Heart left ventricle (tissue), 16 donors: ENCODE measurements around the gene DNASE1L1. TPM values are rescaled to one million over a fixed set of nuclear protein-coding genes. Genes with fewer than 3 reads are reported as not detected.
A peak's percentile ranks its signal among the peaks of the same experiment; 100 is the strongest.

ENCODE experiments used
- ATAC-seq, 4 donors: fragments of 200-7000 bp; cut with Tn5 transposase; one replicate each; pipeline ENCODE4 v1.9.1; 2020 to 2022; ENCODE audit warnings: moderate library complexity in 4 of 4, mild to moderate bottlenecking in 3 of 4, moderate number of reproducible peaks in 1 of 4
- DNase-seq, 5 donors: peaks; one replicate each; pipeline ENCODE4 v3.0.0-alpha.2; 2020
- H3K27ac ChIP-seq, 12 donors: fragments of 200-600 bp; sonication (generic) in 4 of 12; one replicate each; pipeline versions ENCODE4 v1.5.0 to v1.8.0; 2016 to 2022; ENCODE audit warnings: mild to moderate bottlenecking in 2 of 12
- H3K27me3 ChIP-seq, 9 donors: fragments of 200-600 bp; sonication (generic) in 2 of 9; one replicate each; pipeline versions ENCODE4 v1.5.1 to v1.8.0; 2016 to 2022; ENCODE audit warnings: mild to moderate bottlenecking in 3 of 9
- H3K36me3 ChIP-seq, 9 donors: fragments of 200-600 bp; sonication (generic) in 2 of 9; one replicate each; pipeline versions ENCODE4 v1.5.0 to v1.8.0; 2018 to 2022; ENCODE audit warnings: mild to moderate bottlenecking in 2 of 9
- H3K4me1 ChIP-seq, 12 donors: fragments of 200-600 bp; sonication (generic) in 4 of 12; one replicate each; pipeline versions ENCODE4 v1.5.0 to v1.8.0; 2016 to 2022; ENCODE audit warnings: mild to moderate bottlenecking in 3 of 12
- H3K4me3 ChIP-seq, 12 donors: fragments of 200-600 bp; sonication (generic) in 4 of 12; one replicate each; pipeline versions ENCODE4 v1.5.0 to v1.8.0; 2017 to 2022; ENCODE audit warnings: mild to moderate bottlenecking in 9 of 12, moderate library complexity in 4 of 12
- H3K9me3 ChIP-seq, 12 donors: fragments of 200-600 bp; sonication (generic) in 4 of 12; one replicate each; pipeline versions ENCODE4 v1.5.0 to v1.8.0; 2016 to 2022; ENCODE audit warnings: mild to moderate bottlenecking in 1 of 12
- CTCF ChIP-seq, 12 donors: fragments of 200-600 bp; sonication (generic) in 4 of 12; IDR thresholded peaks; one replicate each; pipeline versions ENCODE4 v1.5.0 to v1.8.0; 2018 to 2022; ENCODE audit warnings: antibody characterized with exemption in 12 of 12, mild to moderate bottlenecking in 5 of 12
- POLR2A ChIP-seq, 2 donors: fragments of 450-650 bp; IDR thresholded peaks; one replicate each; pipeline ENCODE4 v1.6.1; 2017; ENCODE audit warnings: antibody characterized with exemption in 2 of 2, mild to moderate bottlenecking in 2 of 2, moderate library complexity in 2 of 2
- WGBS, 4 donors: extraction: QIAGEN DNeasy Blood & Tissue Kit in 2 of 4; methylation state at CpG; one replicate each; pipeline versions ENCODE4 v1.1.5 to v1.1.7; 2013 to 2018; 5-methylcytosine and 5-hydroxymethylcytosine counted together
- intact Hi-C, 10 donors: fragments of 100-400 bp; cut with DNase I; formaldehyde crosslinking; loops; one replicate each; pipeline versions ENCODE4 v1.11.1 to v1.14.2; 2022
- microRNA-seq, 4 donors: library from miRNA; unstranded; fragments of <30 nt; microRNA quantifications; one replicate each; pipeline versions ENCODE4 to v1.2.0, GENCODE V29; 2017 to 2020
- polyA plus RNA-seq, 2 donors: library from polyadenylated mRNA; stranded (reverse); fragments of 200-250 nt; gene quantifications; one replicate each; pipeline ENCODE4 v1.2.3, GENCODE V29; 2013
- total RNA-seq, 9 donors: library from RNA; depleted of rRNA in 2 of 9; stranded (reverse); fragments of >200 nt in 2 of 9; fragmentation: NEBNext Ultra II Directional in 3 of 9; extraction: Animal tissue kit (Norgen Biotek cat#: 25700) in 3 of 9; gene quantifications; one replicate each; pipeline versions ENCODE4 v1.1.0 to v1.2.4, GENCODE V29; 2016 to 2023
- donor health status: ischemic (EF 13 %, LVEDD 7.1; RV severe dilation, severe dysfunction).
- donor health status: healthy with polysubstance abuse.
- donor health status: DM: no; HTN: yes; CAD: no.
- donor health status: DM: no; HTN: no; CAD: no.
- donor health status: ischemic (EF 25% LVEDD 6.9; RV normal size, moderate dysfunction).
- donor health status: ischemic (EF 25% LVEDD 5.7; RV mildly dilated, moderate dysfunction).
- donor health status: healthy.
- donor health status: DM: yes; HTN: yes; CAD: no.
- donor health status: ischemic (EF 35%, LVEDD 5.7; RV mildly dilated, moderate dysfunction).
- donor health status: nonischemic (EF 11% LVEDD 7.7; RV severe dilation, severe dysfunction).
- donor health status: DM: yes; HTN: yes; CAD: no.
- donor health status: PGD.
- donor health status: ischemic (EF 29% LVEDD 5.4; RV normal size, mild dysfunction).
- donor health status: nonischemic (EF 23%, LVEDD 6.1; RV moderate dilation, normal function).

Gene DNASE1L1
- total and polyA plus RNA-seq, 11 donors, result 26.7 to 117 (median 43.8) TPM

- no peak for ATAC-seq
- Histone ChIP-seq H3K4me1 (peaks cover 0 to 19% (median 0%) of the 10 kb centered on the region in 12 donors), H3K9me3 (no peaks in the 10 kb centered on the region), H3K27me3 (no peaks in the 10 kb centered on the region), H3K4me3 (no peak overlapping the region), H3K27ac (peak overlapping the region in 3 of 12 donors; percentile 9 to 76 (median 68)), H3K36me3 (peaks cover 0 to 90% (median 83%) of the 10 kb centered on the region in 9 donors)
- 66 to 79% (median 67%) methylated on average over 6 to 14 of the region's 14 CpGs for WGBS, 4 donors
- no peak for DNase-seq
- TF ChIP-seq CTCF (IDR thresholded peaks at IDR 0.05) (no peak), POLR2A (IDR thresholded peaks at IDR 0.05) (no peak)
- intact Hi-C loops, result no loop called here
Observed at GRCh38 chrX:154352012-154352401, 57.0 kb downstream of the DNASE1L1 start.

Small RNA genes within 50 kb of the gene (microRNA-seq; reads per million reads assigned to microRNA genes)
- 0 to 4.6 (median 0.41) reads per million in 4 donors for gene MIR6858

Other genes starting within 250 kb of the DNASE1L1 start
- gene OPN1MW, start 226.7 kb downstream of the DNASE1L1 start, total RNA-seq, result not detected
- gene OPN1MW, start 226.7 kb downstream of the DNASE1L1 start, polyA plus RNA-seq, result not detected
- not detected for gene OPN1MW2, start 189.5 kb downstream of the DNASE1L1 start, total RNA-seq
- not detected for gene OPN1MW2, start 189.5 kb downstream of the DNASE1L1 start, polyA plus RNA-seq
- not detected for gene OPN1MW3, start 151.7 kb downstream of the DNASE1L1 start, total RNA-seq
- gene OPN1MW3, start 151.7 kb downstream of the DNASE1L1 start, polyA plus RNA-seq, result not detected
- gene TEX28, start 114.1 kb downstream of the DNASE1L1 start, total RNA-seq, result not detected
- not detected for gene TEX28, start 114.1 kb downstream of the DNASE1L1 start, polyA plus RNA-seq
- gene TKTL1, start 113.5 kb downstream of the DNASE1L1 start, total RNA-seq, result 10 to 100 TPM in 2 of 9 donors, 1 to 10 TPM in 7; 2.0 to 13.4 (median 7.7) TPM
- 10 to 100 TPM in 1 of 2 donors, 1 to 10 TPM in 1; 2.9 to 10.2 TPM for gene TKTL1, start 113.5 kb downstream of the DNASE1L1 start, polyA plus RNA-seq
- 100 to 1,000 TPM; 155 to 465 (median 234) TPM for gene FLNA, start 34.6 kb downstream of the DNASE1L1 start, total RNA-seq
- gene FLNA, start 34.6 kb downstream of the DNASE1L1 start, polyA plus RNA-seq, result 100 to 1,000 TPM; 226 to 274 TPM
- 10 to 100 TPM; 37.6 to 76.8 (median 52.8) TPM for gene EMD, start 30.0 kb downstream of the DNASE1L1 start, total RNA-seq
- 100 to 1,000 TPM in 1 of 2 donors, 10 to 100 TPM in 1; 71.9 to 152 TPM for gene EMD, start 30.0 kb downstream of the DNASE1L1 start, polyA plus RNA-seq
- 1,000 to 10,000 TPM; 1,381 to 3,072 (median 2,052) TPM for gene RPL10, start 10.9 kb downstream of the DNASE1L1 start, total RNA-seq
- 1,000 to 10,000 TPM; 2,362 to 5,995 TPM for gene RPL10, start 10.9 kb downstream of the DNASE1L1 start, polyA plus RNA-seq
- 10 to 100 TPM; 29.1 to 38.6 (median 34.5) TPM for gene TAFAZZIN, start 2.3 kb upstream of the DNASE1L1 start, total RNA-seq
- 10 to 100 TPM; 27.2 to 51.1 TPM for gene TAFAZZIN, start 2.3 kb upstream of the DNASE1L1 start, polyA plus RNA-seq
- 100 to 1,000 TPM in 2 of 9 donors, 10 to 100 TPM in 7; 67.7 to 127 (median 84.2) TPM for gene ATP6AP1, start 19.4 kb upstream of the DNASE1L1 start, total RNA-seq
- 100 to 1,000 TPM in 1 of 2 donors, 10 to 100 TPM in 1; 33.8 to 111 TPM for gene ATP6AP1, start 19.4 kb upstream of the DNASE1L1 start, polyA plus RNA-seq
- gene GDI1, start 27.9 kb upstream of the DNASE1L1 start, total RNA-seq, result 100 to 1,000 TPM in 2 of 9 donors, 10 to 100 TPM in 7; 73.6 to 105 (median 92.2) TPM
- gene GDI1, start 27.9 kb upstream of the DNASE1L1 start, polyA plus RNA-seq, result 100 to 1,000 TPM in 1 of 2 donors, 10 to 100 TPM in 1; 77.1 to 152 TPM
- gene FAM50A, start 34.9 kb upstream of the DNASE1L1 start, total RNA-seq, result 10 to 100 TPM; 27.7 to 65.1 (median 41.2) TPM
- gene FAM50A, start 34.9 kb upstream of the DNASE1L1 start, polyA plus RNA-seq, result 100 to 1,000 TPM; 118 to 119 TPM
- 10 to 100 TPM in 7 of 9 donors, 1 to 10 TPM in 2; 4.7 to 46.6 (median 15.3) TPM for gene PLXNA3, start 49.0 kb upstream of the DNASE1L1 start, total RNA-seq
- 10 to 100 TPM in 1 of 2 donors, 1 to 10 TPM in 1; 8.7 to 12.2 TPM for gene PLXNA3, start 49.0 kb upstream of the DNASE1L1 start, polyA plus RNA-seq
- 10 to 100 TPM; 16.2 to 23.6 (median 18.9) TPM for gene LAGE3, start 70.0 kb upstream of the DNASE1L1 start, total RNA-seq
- gene LAGE3, start 70.0 kb upstream of the DNASE1L1 start, polyA plus RNA-seq, result 10 to 100 TPM; 15.1 to 26.8 TPM
- gene UBL4A, start 77.4 kb upstream of the DNASE1L1 start, total RNA-seq, result 10 to 100 TPM; 40.6 to 92.8 (median 53.7) TPM
- gene UBL4A, start 77.4 kb upstream of the DNASE1L1 start, polyA plus RNA-seq, result 10 to 100 TPM; 34.6 to 72.8 TPM
- 10 to 100 TPM in 8 of 9 donors, 1 to 10 TPM in 1; 8.3 to 33.3 (median 15.5) TPM for gene SLC10A3, start 81.4 kb upstream of the DNASE1L1 start, total RNA-seq
- 10 to 100 TPM; 12.2 to 50.6 TPM for gene SLC10A3, start 81.4 kb upstream of the DNASE1L1 start, polyA plus RNA-seq
- 10 to 100 TPM; 36.2 to 82.6 (median 48.6) TPM for gene FAM3A, start 107.0 kb upstream of the DNASE1L1 start, total RNA-seq
- gene FAM3A, start 107.0 kb upstream of the DNASE1L1 start, polyA plus RNA-seq, result 10 to 100 TPM; 66.1 to 72.2 TPM
- 10 to 100 TPM in 5 of 9 donors, 1 to 10 TPM in 4; 7.2 to 41.3 (median 11.2) TPM for gene G6PD, start 137.6 kb upstream of the DNASE1L1 start, total RNA-seq
- gene G6PD, start 137.6 kb upstream of the DNASE1L1 start, polyA plus RNA-seq, result 10 to 100 TPM in 1 of 2 donors, 1 to 10 TPM in 1; 5.9 to 20.5 TPM
- 10 to 100 TPM in 8 of 9 donors, 1 to 10 TPM in 1; 7.1 to 25.4 (median 15.3) TPM for gene IKBKG, start 138.4 kb upstream of the DNASE1L1 start, total RNA-seq
- 10 to 100 TPM; 13.0 to 29.4 TPM for gene IKBKG, start 138.4 kb upstream of the DNASE1L1 start, polyA plus RNA-seq
- gene CTAG1A, start 175.9 kb upstream of the DNASE1L1 start, total RNA-seq, result not detected
- gene CTAG1A, start 175.9 kb upstream of the DNASE1L1 start, polyA plus RNA-seq, result not detected
- not detected for gene CTAG1B, start 210.0 kb upstream of the DNASE1L1 start, total RNA-seq
- not detected for gene CTAG1B, start 210.0 kb upstream of the DNASE1L1 start, polyA plus RNA-seq
- gene CTAG2, start 244.3 kb upstream of the DNASE1L1 start, total RNA-seq, result under 1 TPM in 1 of 9 donors, not detected in 8; 0.61 TPM
- gene CTAG2, start 244.3 kb upstream of the DNASE1L1 start, polyA plus RNA-seq, result not detected